ENCODE measurements around the gene HLA-DQB2.

- TF ChIP-seq CTCF (IDR thresholded peaks at IDR 0.05; ENCODE audit: low read depth, low read length) (no peak), EZH2phosphoT487 (IDR thresholded peaks at IDR 0.05; ENCODE audit: low read depth) (no peak)
These were observed 2.3 kb downstream of the HLA-DQB2 start for GRCh38 chr6:32761072-32761471.

Data from OCI-LY3 (cell line).